Measurements from ENCODE around the gene FOXO6.

The FOXO6 gene

GRCh38 chr1:41345434-41346075, 15.7 kb upstream of the FOXO6 start:
- no peak for DNase-seq (ENCODE audit: extremely low read depth, low read depth)
- H3K4me3 ChIP-seq (replicated peaks; ENCODE audit: low read depth, low read length) = no peak overlapping the region

GRCh38 chr1:41347276-41347675, 14.0 kb upstream of the FOXO6 start:
- TF ChIP-seq, protein P1, sequence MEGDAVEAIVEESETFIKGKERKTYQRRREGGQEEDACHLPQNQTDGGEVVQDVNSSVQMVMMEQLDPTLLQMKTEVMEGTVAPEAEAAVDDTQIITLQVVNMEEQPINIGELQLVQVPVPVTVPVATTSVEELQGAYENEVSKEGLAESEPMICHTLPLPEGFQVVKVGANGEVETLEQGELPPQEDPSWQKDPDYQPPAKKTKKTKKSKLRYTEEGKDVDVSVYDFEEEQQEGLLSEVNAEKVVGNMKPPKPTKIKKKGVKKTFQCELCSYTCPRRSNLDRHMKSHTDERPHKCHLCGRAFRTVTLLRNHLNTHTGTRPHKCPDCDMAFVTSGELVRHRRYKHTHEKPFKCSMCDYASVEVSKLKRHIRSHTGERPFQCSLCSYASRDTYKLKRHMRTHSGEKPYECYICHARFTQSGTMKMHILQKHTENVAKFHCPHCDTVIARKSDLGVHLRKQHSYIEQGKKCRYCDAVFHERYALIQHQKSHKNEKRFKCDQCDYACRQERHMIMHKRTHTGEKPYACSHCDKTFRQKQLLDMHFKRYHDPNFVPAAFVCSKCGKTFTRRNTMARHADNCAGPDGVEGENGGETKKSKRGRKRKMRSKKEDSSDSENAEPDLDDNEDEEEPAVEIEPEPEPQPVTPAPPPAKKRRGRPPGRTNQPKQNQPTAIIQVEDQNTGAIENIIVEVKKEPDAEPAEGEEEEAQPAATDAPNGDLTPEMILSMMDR (IDR thresholded peaks at IDR 0.05; ENCODE audit: low read depth, low read length, missing control alignments) = no peak
- DNase-seq (ENCODE audit: extremely low read depth, low read depth) = no peak
- no peak overlapping the region for H3K4me3 ChIP-seq (replicated peaks; ENCODE audit: low read depth, low read length)

More at GRCh38 chr1:41345434-41346075, 15.7 kb upstream of the FOXO6 start:
- TF ChIP-seq, protein P1 (IDR thresholded peaks at IDR 0.05; ENCODE audit: low read depth, low read length, missing control alignments) = no peak

- TF ChIP-seq, protein P1 (IDR thresholded peaks at IDR 0.05; ENCODE audit: low read depth, low read length, missing control alignments) = no peak
- no peak overlapping the region for H3K4me3 ChIP-seq (replicated peaks; ENCODE audit: low read depth, low read length)
- DNase-seq (ENCODE audit: extremely low read depth, low read depth) = no peak
These were observed 12.8 kb upstream of the FOXO6 start for GRCh38 chr1:41348394-41348793.

- no peak overlapping the region for H3K4me3 ChIP-seq (replicated peaks; ENCODE audit: low read depth, low read length)
- TF ChIP-seq, protein P1 (IDR thresholded peaks at IDR 0.05; ENCODE audit: low read depth, low read length, missing control alignments) = no peak
- no peak for DNase-seq (ENCODE audit: extremely low read depth, low read depth)
These were observed 11.7 kb upstream of the FOXO6 start for GRCh38 chr1:41349361-41350054.

GRCh38 chr1:41350055-41350378, 11.2 kb upstream of the FOXO6 start:
- TF ChIP-seq, protein P1 (IDR thresholded peaks at IDR 0.05; ENCODE audit: low read depth, low read length, missing control alignments) = no peak
- no peak overlapping the region for H3K4me3 ChIP-seq (replicated peaks; ENCODE audit: low read depth, low read length)
- no peak for DNase-seq (ENCODE audit: extremely low read depth, low read depth)

DNA sequence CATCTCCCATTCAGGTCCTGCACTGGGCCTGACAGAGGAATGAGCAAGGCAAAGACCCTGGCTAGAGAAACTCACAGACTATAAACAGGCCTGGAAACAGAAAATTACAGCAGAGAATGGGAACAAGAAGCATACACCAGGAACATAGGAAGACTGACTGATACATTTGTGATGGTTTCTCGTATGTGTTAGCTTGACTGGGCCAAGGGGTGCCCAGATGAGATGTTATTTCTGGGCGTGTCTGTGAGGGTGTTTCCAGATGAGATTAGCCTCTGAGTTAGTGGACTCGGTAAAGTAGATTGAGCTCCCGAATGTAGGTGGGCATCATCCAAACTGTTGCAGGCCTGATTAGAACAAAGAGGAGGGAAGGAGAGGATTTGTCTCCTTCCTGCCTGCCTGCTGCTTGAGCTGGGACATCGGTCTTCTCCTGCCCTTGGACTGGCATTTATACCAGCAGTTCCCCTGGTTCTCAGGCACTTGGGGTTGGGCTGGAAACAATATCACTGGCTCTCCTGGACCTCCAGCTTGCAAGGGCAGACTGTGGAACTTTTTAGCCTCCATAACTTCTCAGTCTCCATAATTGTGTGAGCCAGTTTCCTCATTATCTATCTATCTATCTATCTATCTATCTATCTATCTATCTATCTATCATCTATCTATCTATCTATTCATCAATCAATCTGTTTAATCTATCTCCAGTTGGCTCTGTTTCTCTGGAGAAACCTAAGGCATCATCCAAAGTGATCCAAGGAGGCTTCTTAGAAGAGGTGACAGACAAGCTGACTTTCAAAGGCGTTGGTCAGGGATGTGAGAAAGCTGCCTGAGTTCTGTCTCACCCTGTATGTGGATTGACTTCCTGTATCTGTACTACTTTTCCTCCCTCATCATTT, 9.7 kb upstream of the FOXO6 start:
- TF ChIP-seq, protein P1 (IDR thresholded peaks at IDR 0.05; ENCODE audit: low read depth, low read length, missing control alignments) = no peak
- H3K4me3 ChIP-seq (replicated peaks; ENCODE audit: low read depth, low read length) = no peak overlapping the region
- DNase-seq (ENCODE audit: extremely low read depth, low read depth) = no peak
